Neural cell (in vitro differentiated cells): ENCODE results near the gene PARVG. TPM values are rescaled to one million over a fixed set of nuclear protein-coding genes. Genes with fewer than 3 reads are reported as not detected.

Experiments
- H2AFZ ChIP-seq: fragments of 200-600, 300-800 bp; sonication (generic), shearing (Covaris generic); 2 replicates; pipeline ENCODE4 v1.6.0; 2014; ENCODE audit warnings: low read depth, mild to moderate bottlenecking, antibody characterized with exemption, low read length, moderate library complexity
- H3F3A ChIP-seq: fragments of 200-600 bp; shearing (Covaris generic); 2 replicates; pipeline ENCODE4 v1.6.1; 2016; ENCODE audit warnings: mild to moderate bottlenecking, moderate library complexity, mixed read lengths, antibody characterized with exemption, low read length; ENCODE audit not compliant: insufficient read depth, poor library complexity, severe bottlenecking
- H3K27ac ChIP-seq: fragments of 200-600, 300-800 bp; sonication (generic), shearing (Covaris generic); 2 replicates; pipeline ENCODE4 v1.5.1; 2014; ENCODE audit warnings: mild to moderate bottlenecking, low read length, moderate library complexity
- H3K27me3 ChIP-seq: fragments of 300-800, 200-600 bp; sonication (generic), shearing (Covaris generic); 2 replicates; pipeline ENCODE4 v1.6.0; 2014; ENCODE audit warnings: mild to moderate bottlenecking, low read depth, low read length, moderate library complexity; ENCODE audit not compliant: insufficient read depth
- H3K36me3 ChIP-seq: fragments of 300-800, 200-600 bp; sonication (generic), shearing (Covaris generic); 2 replicates; pipeline ENCODE4 v1.5.1; 2014; ENCODE audit warnings: mild to moderate bottlenecking, antibody characterized with exemption, low read length, moderate library complexity; ENCODE audit not compliant: insufficient read depth
- H3K4me2 ChIP-seq: fragments of 300-800, 200-600 bp; sonication (generic), shearing (Covaris generic); 2 replicates; pipeline ENCODE4 v1.6.0; 2014; ENCODE audit warnings: mild to moderate bottlenecking, low read length
- H3K4me3 ChIP-seq: fragments of 300-800, 200-600 bp; sonication (generic), shearing (Covaris generic); 2 replicates; pipeline ENCODE4 v1.5.1; 2014; ENCODE audit warnings: mild to moderate bottlenecking, low read length, moderate library complexity
- H3K79me2 ChIP-seq: fragments of 200-600 bp; shearing (Covaris generic); replicated peaks from 2 replicates; pipeline ENCODE4 v1.6.0; 2014; ENCODE audit warnings: mild to moderate bottlenecking, low read length, moderate library complexity; ENCODE audit not compliant: insufficient read depth
- H3K9ac ChIP-seq: fragments of 300-800, 200-600 bp; sonication (generic), shearing (Covaris generic); 2 replicates; pipeline ENCODE4 v1.6.1; 2016; ENCODE audit warnings: mild to moderate bottlenecking, low read length, mixed read lengths
- H3K9me2 ChIP-seq: fragments of 200-600 bp; shearing (Covaris generic); 2 replicates; pipeline ENCODE4 v1.6.1; 2016; ENCODE audit warnings: mild to moderate bottlenecking, low read length, mixed read lengths; ENCODE audit not compliant: insufficient read depth
- H3K9me3 ChIP-seq: fragments of 200-600, 300-800 bp; sonication (generic), shearing (Covaris generic); 2 replicates; pipeline ENCODE4 v1.6.1; 2016; ENCODE audit warnings: mild to moderate bottlenecking, mixed run types, low read length, moderate library complexity, mixed read lengths
- H4K20me1 ChIP-seq: fragments of 200-600 bp; shearing (Covaris generic); 2 replicates; pipeline ENCODE4 v1.6.1; 2016; ENCODE audit warnings: mild to moderate bottlenecking, mixed run types; ENCODE audit not compliant: insufficient read depth
- CTCF ChIP-seq: fragments of 450-650 bp; IDR thresholded peaks from 2 replicates; pipeline ENCODE4 v1.5.1; 2014; ENCODE audit warnings: antibody characterized with exemption, mild to moderate bottlenecking, moderate library complexity; ENCODE audit not compliant: poor library complexity, severe bottlenecking
- EP300 ChIP-seq: fragments of 450-650 bp; conservative IDR thresholded peaks from 2 replicates; pipeline ENCODE4 v1.6.1; 2014; ENCODE audit warnings: antibody characterized with exemption, mild to moderate bottlenecking, moderate library complexity; ENCODE audit not compliant: poor library complexity, severe bottlenecking
- EZH2 ChIP-seq: fragments of 200-600, 300-800 bp; shearing (Covaris generic), sonication (generic); IDR thresholded peaks from 2 replicates; pipeline ENCODE4 v1.6.1; 2014; ENCODE audit warnings: antibody characterized with exemption, low read length, borderline replicate concordance, mild to moderate bottlenecking; ENCODE audit not compliant: insufficient read depth, poor library complexity, severe bottlenecking
- MXI1 ChIP-seq: fragments of 450-650 bp; conservative IDR thresholded peaks from 2 replicates; pipeline ENCODE4 v1.6.1; 2014; ENCODE audit warnings: antibody characterized with exemption, mild to moderate bottlenecking; ENCODE audit not compliant: poor library complexity, severe bottlenecking
- POLR2AphosphoS5 ChIP-seq: IDR thresholded peaks from 2 replicates; pipeline ENCODE4 v1.6.1; 2012
- RAD21 ChIP-seq: fragments of 450-650 bp; conservative IDR thresholded peaks from 2 replicates; pipeline ENCODE4 v1.6.1; 2014; ENCODE audit warnings: antibody characterized with exemption, mild to moderate bottlenecking, moderate library complexity
- SMC3 ChIP-seq: fragments of 450-650 bp; conservative IDR thresholded peaks from 2 replicates; pipeline ENCODE4 v1.6.1; 2014; ENCODE audit warnings: antibody characterized with exemption, mild to moderate bottlenecking, moderate library complexity; ENCODE audit not compliant: poor library complexity
- TAF1 ChIP-seq: IDR thresholded peaks from 2 replicates; pipeline ENCODE4 v1.6.1; 2012; ENCODE audit warnings: low read depth
- polyA plus RNA-seq: library from polyadenylated mRNA; depleted of rRNA; stranded (reverse); fragments of >200 nt; gene quantifications from 2 replicates; pipeline ENCODE4 v1.2.3, GENCODE V29; 2014
- TF ChIP-seq, protein P1 (sequence below): IDR thresholded peaks from 2 replicates; pipeline ENCODE4 v1.6.1; 2012; ENCODE audit warnings: borderline replicate concordance

Gene PARVG
- polyA plus RNA-seq, 1 donor from 2014 or later, result not detected

DNA sequence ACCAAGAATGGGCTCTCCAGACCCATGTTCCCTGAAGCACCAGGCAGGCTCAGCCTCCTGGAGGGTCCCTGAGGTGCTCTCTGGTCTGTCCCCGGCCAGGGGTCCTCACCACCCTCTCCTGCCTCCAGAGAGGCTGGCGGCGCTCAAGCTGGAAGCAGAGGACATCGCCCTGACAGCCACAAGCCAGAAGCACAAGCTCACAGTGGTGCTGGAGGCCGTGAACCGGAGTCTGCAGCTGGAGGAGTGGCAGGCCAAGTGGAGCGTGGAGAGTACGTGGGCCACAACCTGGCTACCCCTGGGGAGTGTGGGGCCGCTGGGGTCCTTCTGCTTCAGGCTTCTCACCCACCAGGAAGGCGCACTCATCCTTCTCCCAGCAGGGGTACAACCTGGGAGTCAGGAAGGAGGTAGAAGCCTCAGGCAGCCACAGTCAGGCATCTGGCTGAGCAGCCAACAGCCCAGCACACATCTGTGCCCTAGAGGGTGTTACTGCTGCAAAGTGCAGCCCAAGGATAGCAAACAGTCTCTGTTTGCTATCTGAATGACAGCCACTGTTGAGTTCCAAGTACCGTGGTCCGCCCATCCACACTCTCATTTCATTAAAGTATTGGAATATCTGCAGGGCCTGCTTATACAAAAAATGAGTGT is 8.4 kb downstream of the PARVG start:
- Histone ChIP-seq H3K79me2 (no peaks in the 10 kb centered on the region), H3K27ac (no peak overlapping the region), H3K9me2 (no peaks in the 10 kb centered on the region), H2AFZ (no peak overlapping the region), H3K9me3 (no peaks in the 10 kb centered on the region), H3K36me3 (no peaks in the 10 kb centered on the region), H3K9ac (no peak overlapping the region), H3F3A (no peaks in the 10 kb centered on the region), H3K27me3 (no peaks in the 10 kb centered on the region), H3K4me3 (no peak overlapping the region), H4K20me1 (no peaks in the 10 kb centered on the region), H3K4me2 (no peak overlapping the region)
- TF ChIP-seq RAD21 (no peak), EZH2 (no peak), SMC3 (no peak), CTCF (no peak), MXI1 (no peak), TAF1 (no peak), EP300 (no peak), POLR2AphosphoS5 (no peak)
- TF ChIP-seq, protein P1, sequence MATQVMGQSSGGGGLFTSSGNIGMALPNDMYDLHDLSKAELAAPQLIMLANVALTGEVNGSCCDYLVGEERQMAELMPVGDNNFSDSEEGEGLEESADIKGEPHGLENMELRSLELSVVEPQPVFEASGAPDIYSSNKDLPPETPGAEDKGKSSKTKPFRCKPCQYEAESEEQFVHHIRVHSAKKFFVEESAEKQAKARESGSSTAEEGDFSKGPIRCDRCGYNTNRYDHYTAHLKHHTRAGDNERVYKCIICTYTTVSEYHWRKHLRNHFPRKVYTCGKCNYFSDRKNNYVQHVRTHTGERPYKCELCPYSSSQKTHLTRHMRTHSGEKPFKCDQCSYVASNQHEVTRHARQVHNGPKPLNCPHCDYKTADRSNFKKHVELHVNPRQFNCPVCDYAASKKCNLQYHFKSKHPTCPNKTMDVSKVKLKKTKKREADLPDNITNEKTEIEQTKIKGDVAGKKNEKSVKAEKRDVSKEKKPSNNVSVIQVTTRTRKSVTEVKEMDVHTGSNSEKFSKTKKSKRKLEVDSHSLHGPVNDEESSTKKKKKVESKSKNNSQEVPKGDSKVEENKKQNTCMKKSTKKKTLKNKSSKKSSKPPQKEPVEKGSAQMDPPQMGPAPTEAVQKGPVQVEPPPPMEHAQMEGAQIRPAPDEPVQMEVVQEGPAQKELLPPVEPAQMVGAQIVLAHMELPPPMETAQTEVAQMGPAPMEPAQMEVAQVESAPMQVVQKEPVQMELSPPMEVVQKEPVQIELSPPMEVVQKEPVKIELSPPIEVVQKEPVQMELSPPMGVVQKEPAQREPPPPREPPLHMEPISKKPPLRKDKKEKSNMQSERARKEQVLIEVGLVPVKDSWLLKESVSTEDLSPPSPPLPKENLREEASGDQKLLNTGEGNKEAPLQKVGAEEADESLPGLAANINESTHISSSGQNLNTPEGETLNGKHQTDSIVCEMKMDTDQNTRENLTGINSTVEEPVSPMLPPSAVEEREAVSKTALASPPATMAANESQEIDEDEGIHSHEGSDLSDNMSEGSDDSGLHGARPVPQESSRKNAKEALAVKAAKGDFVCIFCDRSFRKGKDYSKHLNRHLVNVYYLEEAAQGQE, result no peak

DNA sequence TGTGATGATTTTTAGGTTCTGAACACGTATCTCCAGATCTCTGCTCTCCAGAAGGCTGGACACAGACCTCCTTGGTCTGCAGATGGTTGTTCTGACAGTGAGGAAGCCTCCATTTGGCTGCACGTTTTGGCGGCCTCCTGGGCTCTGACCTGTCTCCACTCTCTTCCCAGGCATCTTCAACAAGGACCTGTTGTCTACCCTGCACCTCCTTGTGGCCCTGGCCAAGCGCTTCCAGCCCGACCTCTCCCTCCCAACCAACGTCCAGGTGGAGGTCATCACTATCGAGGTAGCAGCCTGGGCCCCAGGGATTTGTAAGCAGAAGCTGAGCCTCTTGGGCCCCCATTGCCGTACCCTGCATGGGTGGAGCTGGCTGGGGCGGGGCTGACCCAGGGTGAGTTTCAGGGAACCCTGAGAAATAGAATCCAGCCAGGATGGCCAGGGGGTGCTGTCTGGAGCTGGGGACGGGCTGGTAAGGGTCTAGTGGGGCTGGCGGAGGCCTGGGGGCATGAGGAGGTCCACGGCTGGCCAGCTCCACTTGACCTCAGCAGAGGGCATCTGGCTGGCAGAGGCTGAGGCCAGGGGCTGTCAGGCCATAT is 9.8 kb downstream of the PARVG start:
- no peak overlapping the region for H2AFZ ChIP-seq
- no peaks in the 10 kb centered on the region for H3K9me2 ChIP-seq
- H3K27me3 ChIP-seq, result no peaks in the 10 kb centered on the region
- H3K79me2 ChIP-seq, result no peaks in the 10 kb centered on the region
- TF ChIP-seq, protein P1, result no peak
- TF ChIP-seq SMC3, result no peak
- no peak for TF ChIP-seq TAF1
- TF ChIP-seq EP300, result no peak
- no peak for TF ChIP-seq POLR2AphosphoS5
- no peak for TF ChIP-seq CTCF
- no peak for TF ChIP-seq RAD21
- TF ChIP-seq EZH2, result no peak
- TF ChIP-seq MXI1, result no peak
- no peak overlapping the region for H3K27ac ChIP-seq
- no peaks in the 10 kb centered on the region for H3F3A ChIP-seq
- no peaks in the 10 kb centered on the region for H3K36me3 ChIP-seq
- no peak overlapping the region for H3K4me2 ChIP-seq
- H4K20me1 ChIP-seq, result no peaks in the 10 kb centered on the region
- H3K9me3 ChIP-seq, result no peaks in the 10 kb centered on the region
- H3K4me3 ChIP-seq, result no peak overlapping the region
- H3K9ac ChIP-seq, result no peak overlapping the region
